PC-3 (cell line): Measurements from ENCODE around the gene KRT6C.

Experiments used
- CTCF ChIP-seq: fragments of 300-600 bp; sonication (generic); conservative IDR thresholded peaks from 2 replicates; pipeline ENCODE4 v1.5.1; 2017; ENCODE audit warnings: antibody characterized with exemption, low read depth, mild to moderate bottlenecking, low read length
- EZH2 ChIP-seq: fragments of 300-600 bp; sonication (generic); IDR thresholded peaks from one replicate; pipeline ENCODE4 v1.6.1; 2017; ENCODE audit warnings: antibody characterized with exemption, mild to moderate bottlenecking, low read length; ENCODE audit not compliant: unreplicated experiment
- EZH2phosphoT487 ChIP-seq: fragments of 300-600 bp; sonication (generic); IDR thresholded peaks from 2 replicates; pipeline ENCODE4 v1.6.1; 2018; ENCODE audit warnings: mild to moderate bottlenecking, antibody characterized with exemption, low read length, borderline replicate concordance

GRCh38 chr12:52439420-52439819, 34.2 kb downstream of the KRT6C start:
- TF ChIP-seq CTCF (no peak), EZH2phosphoT487 (no peak), EZH2 (no peak)
